IPS-20b (cell line): Measurements from ENCODE around the gene ITPR2.
"Not testable (repeated sequence)": the region's sequence is repeated elsewhere in the genome, so short reads cannot be mapped to it uniquely, and the experiment has no call there.

ENCODE experiments used
- H3K27ac ChIP-seq: one replicate; pipeline ENCODE4 v1.5.1; 2013; ENCODE audit warnings: low read length
- H3K27me3 ChIP-seq: 2 replicates; pipeline ENCODE4 v1.6.1; 2013; ENCODE audit warnings: mild to moderate bottlenecking, low read length, inconsistent platforms; ENCODE audit not compliant: insufficient read depth
- H3K36me3 ChIP-seq: 2 replicates; pipeline ENCODE4 v1.6.1; 2013; ENCODE audit warnings: low read depth, mild to moderate bottlenecking, inconsistent platforms, low read length, moderate library complexity; ENCODE audit not compliant: insufficient read depth
- H3K4me1 ChIP-seq: 2 replicates; pipeline ENCODE4 v1.6.1; 2013; ENCODE audit warnings: mild to moderate bottlenecking, control low read depth, inconsistent platforms, low read length, moderate library complexity; ENCODE audit not compliant: insufficient read depth
- H3K4me3 ChIP-seq: 2 replicates; pipeline ENCODE4 v1.5.1; 2013; ENCODE audit warnings: mild to moderate bottlenecking, low read length, inconsistent platforms
- H3K9ac ChIP-seq: 2 replicates; pipeline ENCODE4 v1.6.1; 2013; ENCODE audit warnings: low read depth, mild to moderate bottlenecking, inconsistent platforms, low read length, moderate library complexity
- H3K9me3 ChIP-seq: 2 replicates; pipeline ENCODE4 v1.6.1; 2013; ENCODE audit warnings: mild to moderate bottlenecking, low read depth, low read length, inconsistent platforms; ENCODE audit not compliant: insufficient read depth

ITPR2 gene

DNA sequence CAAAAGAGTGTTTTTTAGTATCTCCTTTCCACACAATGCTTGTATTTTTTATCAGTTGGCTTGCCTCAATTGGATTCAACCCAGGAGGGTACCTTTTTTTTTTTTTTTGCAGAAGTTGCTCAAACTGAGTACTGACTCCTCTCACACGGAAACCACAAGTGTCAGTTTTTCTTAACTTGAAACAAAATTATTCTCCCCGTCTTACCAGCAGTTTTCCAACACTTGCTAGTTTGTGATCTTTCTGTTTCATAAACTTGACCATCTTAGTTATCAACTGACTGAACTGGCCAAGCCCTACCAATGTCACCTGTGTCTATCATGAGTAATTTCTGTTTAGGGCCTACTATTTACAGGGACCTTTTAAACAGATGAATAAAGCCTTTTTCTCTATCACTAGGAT lies 34.1 kb upstream of the ITPR2 start:
- Histone ChIP-seq H3K9ac (no peak overlapping the region), H3K36me3 (no peaks in the 10 kb centered on the region), H3K27me3 (no peaks in the 10 kb centered on the region), H3K9me3 (no peaks in the 10 kb centered on the region), H3K4me3 (no peak overlapping the region), H3K4me1 (no peaks in the 10 kb centered on the region), H3K27ac (no peak overlapping the region)

DNA sequence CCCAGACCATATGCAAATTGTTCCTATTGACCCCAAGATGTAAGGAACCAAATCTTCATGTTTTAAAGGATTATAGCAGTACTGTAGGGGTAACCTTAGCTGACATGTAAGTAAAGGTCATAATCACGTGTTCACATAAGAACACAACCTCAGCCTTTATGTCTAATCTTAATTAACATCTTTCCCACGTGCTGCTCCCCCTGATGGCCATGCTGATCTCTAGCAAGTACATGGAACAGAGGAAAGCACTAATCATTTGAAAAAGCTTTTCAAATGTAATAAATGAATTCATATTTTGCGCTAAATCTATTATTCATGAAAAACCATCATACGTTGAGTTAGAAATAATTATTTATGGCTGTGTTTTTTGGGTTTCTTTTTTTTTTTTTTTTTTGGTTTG lies 30.5 kb upstream of the ITPR2 start:
- no peak overlapping the region for H3K4me3 ChIP-seq
- H3K9me3 ChIP-seq = no peaks in the 10 kb centered on the region
- H3K27ac ChIP-seq = no peak overlapping the region
- no peak overlapping the region for H3K9ac ChIP-seq
- no peaks in the 10 kb centered on the region for H3K4me1 ChIP-seq
- H3K36me3 ChIP-seq = no peaks in the 10 kb centered on the region
- H3K27me3 ChIP-seq = no peaks in the 10 kb centered on the region

DNA sequence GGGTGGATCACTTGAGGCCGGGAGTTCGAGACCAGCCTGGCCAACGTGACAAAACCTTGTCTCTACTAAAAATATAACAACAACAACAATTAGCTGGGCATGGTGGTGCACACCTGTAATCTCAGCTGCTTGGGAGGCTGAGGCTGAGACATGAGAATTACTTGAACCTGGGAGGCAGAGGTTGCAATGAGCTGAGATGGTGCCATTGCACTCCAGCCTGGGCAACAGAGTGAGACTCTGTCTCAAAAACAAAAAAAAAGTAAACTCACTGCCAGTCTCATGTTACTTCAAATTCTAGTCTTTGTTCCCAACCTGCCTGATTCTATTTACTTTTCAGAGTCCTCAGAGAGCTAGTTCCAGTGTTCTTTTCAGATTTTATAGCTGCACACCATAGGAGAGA lies 29.8 kb upstream of the ITPR2 start:
- H3K36me3 ChIP-seq, H3K27ac ChIP-seq, H3K4me3 ChIP-seq, H3K4me1 ChIP-seq, H3K9ac ChIP-seq, H3K9me3 ChIP-seq, H3K27me3 ChIP-seq: not testable (repeated sequence)

DNA sequence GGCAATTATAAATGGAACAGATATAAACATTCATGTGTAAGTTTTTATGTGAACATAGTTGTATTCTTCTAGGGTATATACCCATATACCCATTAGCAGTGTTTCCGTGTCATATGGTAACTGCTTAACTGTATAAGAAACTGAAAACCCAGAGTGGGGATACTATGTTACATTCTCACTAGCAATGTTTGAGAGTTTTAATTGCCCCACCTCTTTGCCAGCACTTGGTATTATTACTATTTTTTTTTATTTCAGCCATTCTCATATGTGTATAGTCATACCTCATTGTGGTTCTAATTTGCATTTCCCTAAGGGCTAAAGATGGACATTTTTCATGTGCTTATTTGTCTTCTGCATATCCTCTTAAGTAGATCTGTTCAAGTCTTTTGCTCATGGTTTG lies 28.7 kb upstream of the ITPR2 start:
- Histone ChIP-seq H3K9me3 (no peaks in the 10 kb centered on the region), H3K27ac (no peak overlapping the region), H3K4me1 (peaks cover 5% of the 10 kb centered on the region; the same call in 1 of the 2 replicates), H3K4me3 (no peak overlapping the region), H3K27me3 (no peaks in the 10 kb centered on the region), H3K9ac (no peak overlapping the region), H3K36me3 (no peaks in the 10 kb centered on the region)

DNA sequence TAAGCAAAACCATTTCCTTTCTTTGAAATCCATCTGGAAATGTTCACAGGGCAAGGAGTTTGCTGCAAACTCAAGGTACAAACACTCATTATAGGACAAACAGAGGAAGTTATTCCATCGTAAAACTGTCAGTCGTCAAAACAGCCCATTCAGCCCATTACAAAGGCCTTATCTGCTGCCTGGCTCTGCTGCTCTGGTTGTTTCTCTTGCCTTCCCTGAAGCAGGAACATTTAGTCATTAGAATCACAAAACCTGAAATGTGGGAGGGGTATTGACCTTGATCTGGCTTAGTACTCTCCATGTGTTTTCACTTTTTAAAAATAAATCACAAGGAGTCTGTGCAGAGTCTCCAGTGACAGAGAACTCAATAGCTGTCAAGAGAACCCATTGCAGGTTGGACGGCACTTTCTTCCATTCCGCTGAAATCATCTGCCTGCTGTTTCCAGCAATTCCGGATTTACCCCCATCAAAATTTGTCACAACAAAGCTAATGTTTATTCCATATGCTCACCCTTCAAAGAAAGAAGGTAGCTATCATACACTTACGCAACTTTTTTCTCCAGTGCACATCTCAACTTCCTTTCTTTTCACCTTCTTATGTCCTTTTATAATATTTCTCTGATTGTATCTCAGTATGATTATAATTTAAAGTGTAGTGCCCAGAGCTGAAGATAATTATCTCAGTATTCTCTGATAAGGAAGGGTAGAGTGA lies 24.6 kb upstream of the ITPR2 start:
- no peaks in the 10 kb centered on the region for H3K36me3 ChIP-seq
- no peak overlapping the region for H3K27ac ChIP-seq
- no peaks in the 10 kb centered on the region for H3K9me3 ChIP-seq
- peaks cover 5% of the 10 kb centered on the region; the same call in 1 of the 2 replicates for H3K4me1 ChIP-seq
- no peak overlapping the region for H3K4me3 ChIP-seq
- no peaks in the 10 kb centered on the region for H3K27me3 ChIP-seq
- H3K9ac ChIP-seq = no peak overlapping the region

DNA sequence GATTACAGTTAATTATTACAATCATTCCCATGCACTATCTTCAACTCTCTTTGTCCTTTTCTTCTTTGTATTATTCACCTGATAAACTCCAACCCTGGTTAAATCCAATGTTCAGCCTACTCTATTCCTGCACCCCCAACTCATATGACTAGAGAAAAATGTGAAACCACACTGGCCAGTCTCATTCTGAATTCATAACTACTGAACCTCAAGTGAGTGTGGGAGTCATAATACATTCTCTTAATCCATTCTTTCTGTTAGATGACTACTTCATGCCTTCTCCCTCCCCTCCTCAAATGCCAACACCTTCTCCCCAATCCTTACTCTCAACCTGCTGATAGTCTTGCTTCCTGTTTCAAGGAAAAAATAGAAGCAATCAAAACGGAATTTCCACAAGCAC lies 22.3 kb upstream of the ITPR2 start:
- H3K4me3 ChIP-seq = no peak overlapping the region
- H3K4me1 ChIP-seq = peaks cover 5% of the 10 kb centered on the region; the same call in 1 of the 2 replicates
- H3K9ac ChIP-seq = no peak overlapping the region
- no peaks in the 10 kb centered on the region for H3K9me3 ChIP-seq
- H3K27ac ChIP-seq = no peak overlapping the region
- H3K36me3 ChIP-seq = no peaks in the 10 kb centered on the region
- H3K27me3 ChIP-seq = no peaks in the 10 kb centered on the region

DNA sequence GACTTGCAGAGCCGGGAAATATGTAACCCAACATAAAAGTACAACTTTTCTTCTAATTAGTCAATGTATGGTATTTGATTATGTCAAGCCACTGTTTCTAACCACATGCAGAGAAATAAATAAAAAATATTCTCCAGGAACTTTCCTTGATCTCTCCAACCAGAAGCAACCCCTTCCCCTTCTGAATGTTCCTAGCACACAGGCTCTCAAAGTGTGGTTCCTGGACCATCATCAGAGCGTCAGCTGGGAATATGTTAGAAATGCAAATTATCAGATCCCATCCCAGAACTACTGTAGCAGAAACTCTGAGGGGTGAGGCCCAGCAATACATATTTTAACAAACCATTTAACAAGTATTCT lies 21.0 kb upstream of the ITPR2 start:
- Histone ChIP-seq H3K27ac (no peak overlapping the region), H3K9ac (no peak overlapping the region), H3K36me3 (no peaks in the 10 kb centered on the region), H3K4me1 (peaks cover 5% of the 10 kb centered on the region; the same call in 1 of the 2 replicates), H3K9me3 (no peaks in the 10 kb centered on the region), H3K27me3 (no peaks in the 10 kb centered on the region), H3K4me3 (no peak overlapping the region)

DNA sequence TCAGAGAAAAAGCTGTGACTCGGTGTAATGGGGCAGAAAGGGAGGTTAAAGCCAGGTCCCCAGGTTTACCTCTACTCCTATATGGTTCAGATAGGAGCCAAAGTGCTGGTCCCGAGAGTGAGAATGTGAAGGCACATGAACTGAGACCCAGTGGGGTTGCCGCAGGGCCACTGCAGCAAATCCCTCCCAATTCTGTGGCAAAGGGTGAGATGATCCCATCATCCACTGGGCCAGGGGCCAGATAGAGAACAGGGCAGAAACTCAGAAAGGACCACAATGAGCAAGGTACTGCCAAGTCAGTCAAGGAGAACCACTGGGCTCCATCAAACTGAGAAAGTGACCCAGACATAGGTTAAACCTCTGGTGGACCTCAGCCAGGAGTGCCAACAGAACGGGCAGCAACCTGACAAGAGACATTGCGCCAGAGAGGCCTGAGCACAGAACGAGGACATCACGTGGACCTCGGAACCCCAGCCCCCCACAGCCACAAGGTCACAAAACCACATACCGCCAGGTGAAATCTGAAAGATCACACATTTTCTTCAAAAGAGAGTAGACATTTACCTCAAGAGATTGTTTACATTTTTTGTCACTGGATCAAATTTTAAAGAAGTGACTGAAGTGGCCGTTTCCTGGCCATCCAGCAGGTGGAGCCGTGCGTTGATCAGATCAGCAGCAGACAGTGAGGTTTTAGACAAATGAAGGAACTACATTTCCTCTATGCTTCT lies 20.5 kb upstream of the ITPR2 start:
- no peak overlapping the region for H3K9ac ChIP-seq
- H3K4me1 ChIP-seq = peaks cover 5% of the 10 kb centered on the region; the same call in 1 of the 2 replicates
- H3K27ac ChIP-seq = no peak overlapping the region
- H3K4me3 ChIP-seq = no peak overlapping the region
- no peaks in the 10 kb centered on the region for H3K27me3 ChIP-seq
- H3K36me3 ChIP-seq = no peaks in the 10 kb centered on the region
- H3K9me3 ChIP-seq = no peaks in the 10 kb centered on the region

DNA sequence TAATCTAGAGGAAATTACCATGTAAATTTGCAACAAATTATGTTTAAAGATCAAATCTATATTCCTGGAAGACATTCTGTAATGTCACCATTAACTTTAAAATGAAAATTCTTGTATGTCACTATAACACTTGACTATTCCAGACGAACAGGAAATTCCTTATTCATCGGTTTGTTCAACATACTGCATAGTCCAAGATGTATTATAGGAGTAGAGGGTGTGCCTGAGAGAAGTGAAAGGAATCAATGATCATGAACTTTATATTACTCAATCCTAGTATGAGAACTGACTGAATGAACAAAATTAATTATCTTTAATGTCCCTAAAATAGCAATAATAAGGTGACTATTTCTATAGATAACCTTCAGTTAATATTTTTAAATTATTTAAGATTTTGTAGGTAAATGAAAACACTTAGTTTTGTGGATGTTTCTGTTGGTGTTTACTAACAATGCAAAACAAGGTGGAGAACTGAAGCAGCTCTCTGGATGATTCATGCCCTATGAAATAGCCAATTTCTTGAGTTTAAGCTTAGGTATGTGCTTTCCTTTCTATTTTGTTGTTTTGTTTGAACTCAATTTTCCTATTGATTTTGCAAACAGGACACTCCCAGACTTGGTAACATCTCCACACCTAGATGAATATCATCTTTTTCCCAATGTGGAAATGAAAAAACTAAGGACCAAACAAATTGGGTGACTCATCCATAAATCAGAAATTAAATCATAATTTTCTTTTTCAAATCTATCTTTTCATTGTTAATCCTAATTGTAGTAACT lies 18.2 kb upstream of the ITPR2 start:
- no peaks in the 10 kb centered on the region for H3K27me3 ChIP-seq
- no peak overlapping the region for H3K27ac ChIP-seq
- no peaks in the 10 kb centered on the region for H3K4me1 ChIP-seq
- no peaks in the 10 kb centered on the region for H3K9me3 ChIP-seq
- H3K9ac ChIP-seq = no peak overlapping the region
- no peak overlapping the region for H3K4me3 ChIP-seq
- H3K36me3 ChIP-seq = no peaks in the 10 kb centered on the region

DNA sequence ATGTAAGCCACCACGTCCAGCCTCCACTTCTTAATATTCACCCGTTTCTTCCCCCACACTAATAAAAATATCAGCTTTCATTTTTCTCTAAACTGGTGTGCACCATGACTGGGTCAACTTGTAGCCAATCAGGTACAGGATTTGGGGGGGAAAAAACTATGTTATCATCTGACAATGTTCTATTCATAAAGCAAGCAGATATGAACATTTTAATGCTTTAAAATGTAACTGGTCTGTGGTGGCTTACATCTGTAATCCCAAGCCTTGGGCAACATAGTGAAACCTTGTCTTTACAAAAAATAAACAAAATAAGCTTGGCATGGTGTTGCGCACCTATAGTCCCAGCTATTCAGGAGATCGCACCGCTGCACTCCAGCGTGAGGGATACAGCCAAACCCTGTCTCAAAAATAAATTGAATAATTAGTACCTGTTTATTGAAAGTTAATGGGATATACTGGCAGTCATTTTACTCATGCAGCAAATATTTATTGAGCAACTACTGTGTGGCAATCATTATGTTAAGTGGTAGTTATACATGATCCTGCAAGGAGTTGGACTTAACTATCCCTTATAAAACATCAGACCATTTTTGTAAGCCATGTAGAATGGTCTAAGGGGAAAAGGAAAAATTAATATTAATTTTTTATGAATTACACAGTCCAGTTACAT lies 15.3 kb upstream of the ITPR2 start:
- Histone ChIP-seq H3K9ac (no peak overlapping the region), H3K9me3 (no peaks in the 10 kb centered on the region), H3K27me3 (no peaks in the 10 kb centered on the region), H3K27ac (no peak overlapping the region), H3K36me3 (no peaks in the 10 kb centered on the region), H3K4me3 (no peak overlapping the region), H3K4me1 (no peaks in the 10 kb centered on the region)

DNA sequence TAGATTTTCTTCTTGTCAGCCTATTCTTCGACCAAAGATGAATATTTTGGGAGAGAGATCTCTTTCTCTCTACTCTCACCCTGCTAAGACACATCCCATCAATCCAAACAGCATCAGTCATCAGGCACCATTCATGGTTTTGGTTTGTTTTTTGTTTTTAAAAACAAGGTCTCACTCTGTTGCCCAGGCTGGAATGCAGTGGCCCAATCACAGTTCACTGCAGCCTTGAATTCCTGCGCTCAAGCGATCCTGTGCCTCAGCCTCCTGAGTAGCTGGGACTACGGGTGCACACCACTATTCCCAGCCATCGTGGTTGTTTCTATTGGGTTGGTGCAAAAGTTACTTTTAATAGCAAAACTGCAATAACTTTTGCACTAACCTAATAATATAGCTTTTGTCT lies 14.4 kb upstream of the ITPR2 start:
- Histone ChIP-seq H3K27ac (no peak overlapping the region), H3K9ac (no peak overlapping the region), H3K27me3 (no peaks in the 10 kb centered on the region), H3K4me1 (no peaks in the 10 kb centered on the region), H3K4me3 (no peak overlapping the region), H3K36me3 (no peaks in the 10 kb centered on the region), H3K9me3 (no peaks in the 10 kb centered on the region)
